ENCODE data around the gene OR2M4. TPM values are rescaled to one million over a fixed set of nuclear protein-coding genes. Genes with fewer than 3 reads are reported as not detected.
"Not testable (repeated sequence)": the region's sequence is repeated elsewhere in the genome, so short reads cannot be mapped to it uniquely, and the experiment has no call there.

OR2M4 gene
- not detected for total RNA-seq
- long read RNA-seq: 0 reads

GRCh38 chr1:248231117-248231516 is at the start of gene OR2M4:
Gene OR2M4, plus strand, starts transcription at chr1:248231417. Its CDS starts 7,512 bp downstream, at chr1:248238929.
- no peak for DNase-seq (ENCODE audit: low spot score)
- intact Hi-C loops (cut with DNase I): no loop called here

DNA sequence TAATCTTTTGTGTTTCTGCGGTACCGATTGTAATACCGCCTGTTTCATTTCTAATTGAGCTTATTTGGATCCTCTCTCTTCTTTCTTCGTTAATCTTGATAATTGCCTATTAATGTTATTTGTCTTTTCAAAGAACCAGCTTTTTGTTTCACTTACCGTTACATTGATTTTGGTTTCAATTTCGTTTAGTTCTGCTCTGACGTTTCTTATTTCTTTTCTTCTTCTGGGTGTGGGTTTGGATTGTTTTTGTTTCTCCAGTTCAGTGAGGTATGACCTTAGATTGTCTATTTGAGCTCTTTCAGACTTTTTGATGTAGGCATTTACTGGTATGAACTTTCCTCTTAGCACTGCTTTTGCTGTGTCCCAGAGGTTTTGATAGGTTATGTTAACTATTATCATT is 47.2 kb upstream of the OR2M4 start:
- no peak for DNase-seq (ENCODE audit: low spot score)

GRCh38 chr1:248187363-248187762 is 43.9 kb upstream of the OR2M4 start:
- intact Hi-C loops (cut with DNase I): no loop called here
- DNase-seq (ENCODE audit: low spot score): no peak

More for the DNA sequence above, 47.2 kb upstream of the OR2M4 start:
- intact Hi-C loops (cut with DNase I): no loop called here

DNA sequence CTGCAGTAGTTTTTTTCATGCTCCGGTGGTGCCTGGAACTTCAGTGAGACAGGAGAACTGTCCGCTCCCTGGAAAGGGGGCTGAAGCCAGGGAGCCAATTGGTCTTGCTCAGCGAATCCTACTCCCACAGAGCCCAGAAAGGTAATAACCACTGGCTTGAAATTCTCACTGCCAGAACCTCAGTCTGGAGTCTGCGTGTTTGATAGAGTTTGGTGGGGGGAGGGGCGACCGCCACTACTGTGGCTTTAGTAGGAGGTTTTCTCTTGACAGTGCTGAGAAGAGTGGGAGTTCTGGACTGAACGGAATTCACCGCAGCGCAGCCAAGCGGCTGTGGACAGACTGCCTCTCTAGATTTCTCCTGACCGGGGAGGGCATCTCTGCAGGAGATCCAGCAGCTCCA is 42.2 kb upstream of the OR2M4 start:
- intact Hi-C loops (cut with DNase I): no loop called here

GRCh38 chr1:248194117-248194516 is 37.1 kb upstream of the OR2M4 start:
- intact Hi-C loops (cut with DNase I): no loop called here
- no peak for DNase-seq (ENCODE audit: low spot score)

More for the DNA sequence above, 42.2 kb upstream of the OR2M4 start:
- DNase-seq (ENCODE audit: low spot score): no peak

GRCh38 chr1:248196965-248197364 is 34.3 kb upstream of the OR2M4 start, which contains the start of gene OR2M3:
Gene OR2M3, plus strand, starts transcription at chr1:248197265. Its CDS starts 5,803 bp downstream, at chr1:248203068.
- DNase-seq (ENCODE audit: low spot score): no peak
- intact Hi-C loops (cut with DNase I): no loop called here

DNA sequence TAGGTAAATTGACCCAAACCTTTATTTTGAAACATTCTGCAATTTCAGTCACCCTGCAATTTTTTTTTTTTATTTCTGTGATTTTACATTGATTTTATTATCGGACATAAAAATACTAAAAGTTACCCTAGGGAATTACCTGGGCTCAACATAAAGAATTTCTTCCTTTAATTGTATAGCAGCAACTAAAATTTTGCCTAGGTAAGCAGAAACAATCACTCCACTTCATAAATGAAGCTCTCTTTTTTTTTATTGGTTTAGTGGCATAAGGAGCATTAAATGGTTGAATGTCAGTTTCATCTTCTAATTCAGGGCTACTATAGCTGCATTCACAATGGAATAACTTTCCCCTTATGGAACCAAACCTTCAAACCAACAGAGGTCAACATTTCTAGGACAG is 15.3 kb upstream of the OR2M4 start:
- no peak for DNase-seq (ENCODE audit: low spot score)
- intact Hi-C loops (cut with DNase I): no loop called here

GRCh38 chr1:248225537-248225936 is 5.7 kb upstream of the OR2M4 start:
- intact Hi-C loops (cut with DNase I): no loop called here
- DNase-seq (ENCODE audit: low spot score): no peak

- no peak for DNase-seq (ENCODE audit: low spot score)
- intact Hi-C loops (cut with DNase I): no loop called here
Observed at GRCh38 chr1:248229360-248229908, 1.8 kb upstream of the OR2M4 start.

DNA sequence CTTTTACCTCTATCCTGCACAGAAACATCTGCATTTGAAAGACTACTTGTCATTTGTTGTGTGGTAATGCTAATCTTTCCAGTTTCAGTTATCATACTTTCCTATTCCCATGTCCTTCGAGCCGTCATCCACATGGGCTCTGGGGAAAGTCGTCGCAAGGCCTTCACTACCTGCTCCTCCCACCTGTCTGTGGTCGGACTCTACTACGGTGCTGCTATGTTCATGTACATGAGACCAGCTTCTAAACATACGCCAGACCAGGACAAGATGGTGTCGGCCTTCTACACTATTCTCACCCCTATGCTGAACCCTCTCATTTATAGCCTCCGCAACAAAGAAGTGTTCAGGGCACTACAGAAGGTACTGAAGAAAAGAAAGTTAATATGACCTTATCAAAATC is 8.3 kb downstream of the OR2M4 start:
- no peak for DNase-seq (ENCODE audit: low spot score)
- intact Hi-C loops (cut with DNase I): no loop called here

DNA sequence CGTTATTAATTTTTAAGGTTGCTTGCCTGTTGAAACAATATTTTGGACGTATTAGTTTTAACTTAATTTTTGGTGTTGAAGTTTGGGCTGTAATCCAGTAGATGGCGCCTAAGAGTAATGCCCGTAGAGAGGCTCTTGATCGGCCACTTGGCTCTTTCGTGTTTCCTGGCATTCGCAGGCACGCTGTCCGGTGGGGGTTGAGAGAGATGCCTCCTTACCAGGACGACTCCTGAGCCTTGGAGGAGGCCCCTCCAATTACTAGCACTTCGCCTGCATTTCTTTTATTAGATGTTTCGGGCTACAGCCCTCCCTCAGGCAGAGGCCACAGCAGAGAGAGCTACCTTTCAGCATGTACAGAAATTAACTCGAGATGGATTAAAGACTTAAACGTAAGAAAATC is 12.0 kb downstream of the OR2M4 start:
- intact Hi-C loops (cut with DNase I): no loop called here
- DNase-seq (ENCODE audit: low spot score): no peak

GRCh38 chr1:248259309-248259708 is 28.1 kb downstream of the OR2M4 start:
- intact Hi-C loops (cut with DNase I); DNase-seq (ENCODE audit: low spot score): not testable (repeated sequence)

DNA sequence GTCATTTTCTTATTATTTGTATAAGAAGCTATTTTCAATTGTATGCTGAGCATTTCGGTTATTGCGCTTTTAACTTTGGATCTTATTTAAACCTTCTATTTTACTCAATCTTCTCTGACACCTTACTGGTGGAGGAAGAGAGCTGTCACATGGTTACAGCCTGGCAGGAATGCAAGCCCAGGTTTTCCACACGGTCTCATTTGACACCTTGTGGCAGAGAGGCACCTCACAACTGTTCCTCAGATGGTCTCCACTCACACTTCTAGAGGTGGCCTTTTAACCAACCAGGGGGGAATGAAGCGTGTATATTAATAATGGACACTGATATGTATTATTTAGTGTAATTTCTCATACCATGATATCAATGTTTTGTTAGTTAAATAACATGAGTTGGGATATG is 37.0 kb downstream of the OR2M4 start:
- intact Hi-C loops (cut with DNase I): no loop called here
- DNase-seq (ENCODE audit: low spot score): no peak

DNA sequence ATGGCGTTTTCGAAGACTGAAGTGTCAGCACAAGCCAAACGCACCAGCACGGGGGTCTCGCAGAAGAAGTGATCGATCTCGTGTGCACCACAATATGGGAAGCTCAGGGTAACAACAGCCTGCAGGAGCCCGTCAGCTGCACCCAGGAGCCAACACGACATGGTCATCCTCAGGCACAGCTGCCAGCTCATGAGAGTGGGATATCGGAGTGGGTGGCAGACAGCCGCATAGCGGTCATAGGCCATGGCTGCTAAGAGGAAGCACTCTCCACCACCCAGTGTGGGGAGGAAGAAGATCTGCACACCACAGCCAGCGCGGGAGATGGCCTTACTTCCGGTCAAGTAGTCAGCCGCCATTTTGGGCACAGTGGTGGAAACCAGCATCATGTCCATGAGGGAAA is 42.0 kb downstream of the OR2M4 start:
- intact Hi-C loops (cut with DNase I); DNase-seq (ENCODE audit: low spot score): not testable (repeated sequence)

GRCh38 chr1:248277876-248278275 is 46.7 kb downstream of the OR2M4 start, which contains the start of gene OR2T33:
Gene OR2T33, minus strand, starts transcription at chr1:248277976. Its CDS starts 4,162 bp downstream, at chr1:248273814.
- intact Hi-C loops (cut with DNase I): no loop called here
- no peak for DNase-seq (ENCODE audit: low spot score)

DNA sequence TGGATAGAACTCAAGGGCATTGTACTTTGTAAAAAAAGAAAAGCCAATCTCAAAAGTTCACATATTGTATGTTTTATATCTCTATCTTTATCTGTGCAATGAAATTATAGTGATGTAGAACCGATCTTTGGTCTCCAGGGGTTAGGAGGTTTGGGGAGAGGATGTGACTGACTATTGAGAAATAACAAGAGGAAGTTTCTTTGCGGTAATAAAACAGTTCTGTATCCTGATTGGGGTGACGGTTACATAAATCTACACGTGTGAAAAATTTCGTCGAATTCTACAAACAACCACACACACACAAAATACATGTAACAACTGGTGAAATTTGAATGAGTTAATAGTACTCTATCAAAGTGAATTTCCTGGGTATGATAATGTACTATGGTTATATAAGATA is 57.2 kb downstream of the OR2M4 start:
- intact Hi-C loops (cut with DNase I): no loop called here

More for the DNA sequence above, 57.2 kb downstream of the OR2M4 start:
- DNase-seq (ENCODE audit: low spot score): no peak

Other genes with a start within 250 kb of the OR2M4 start
- gene OR2L5, start 217.8 kb upstream of the OR2M4 start, total RNA-seq: not detected
- gene OR2L2, start 201.3 kb upstream of the OR2M4 start, total RNA-seq: not detected
- not detected for gene OR2L3, start 184.6 kb upstream of the OR2M4 start, total RNA-seq
- not detected for gene OR2L13, start 136.2 kb upstream of the OR2M4 start, total RNA-seq
- not detected for gene OR2M5, start 86.3 kb upstream of the OR2M4 start, total RNA-seq
- not detected for gene OR2M2, start 56.6 kb upstream of the OR2M4 start, total RNA-seq
- not detected for gene OR2M3, start 34.2 kb upstream of the OR2M4 start, total RNA-seq
- not detected for gene OR2T33, start 46.6 kb downstream of the OR2M4 start, total RNA-seq
- not detected for gene OR2T12, start 72.0 kb downstream of the OR2M4 start, total RNA-seq
- gene OR2M7, start 93.2 kb downstream of the OR2M4 start, total RNA-seq: not detected
- not detected for gene OR14C36, start 117.4 kb downstream of the OR2M4 start, total RNA-seq
- gene OR2T4, start 130.2 kb downstream of the OR2M4 start, total RNA-seq: not detected
- not detected for gene OR2T6, start 144.3 kb downstream of the OR2M4 start, total RNA-seq
- gene OR2T1, start 171.6 kb downstream of the OR2M4 start, total RNA-seq: not detected
- gene OR2T2, start 214.2 kb downstream of the OR2M4 start, total RNA-seq: not detected
- gene OR2T3, start 241.9 kb downstream of the OR2M4 start, total RNA-seq: not detected